ENCODE data around the gene TANGO2. TPM values are rescaled to one million over a fixed set of nuclear protein-coding genes. Genes with fewer than 3 reads are reported as not detected.

The TANGO2 gene
- total RNA-seq, 1 experiment from 2014 or later: 14.6 TPM

GRCh38 chr22:20022978-20023613 is 2.2 kb downstream of the TANGO2 start:
- Histone ChIP-seq H4K20me1 (ENCODE audit: control insufficient read depth, insufficient read depth, insufficient read length) (no peaks in the 10 kb centered on the region), H3K27ac (ENCODE audit: insufficient read length, low read depth, low read length) (no peak overlapping the region), H3K79me1 (ENCODE audit: insufficient read depth, low read depth, low read length, poor library complexity, severe bottlenecking) (no peaks in the 10 kb centered on the region), H3K14ac (ENCODE audit: insufficient read depth, low read length) (no peak overlapping the region), H2BK120ac (ENCODE audit: low read depth, low read length, poor library complexity, severe bottlenecking) (no peak overlapping the region), H2BK5ac (ENCODE audit: insufficient read length, low read length) (no peak overlapping the region), H4K8ac (replicated peaks; ENCODE audit: insufficient read length, low read depth, low read length) (no peak overlapping the region), H2BK20ac (ENCODE audit: low read depth, low read length, poor library complexity, severe bottlenecking) (no peak overlapping the region), H3K4me2 (ENCODE audit: insufficient read depth, insufficient read length, low read length) (no peak overlapping the region), H3K4ac (ENCODE audit: low read depth, low read length) (no peak overlapping the region), H3K9ac (ENCODE audit: extremely low read depth, insufficient read length, low read length) (no peak overlapping the region), H3K18ac (ENCODE audit: insufficient read length, low read depth, low read length) (no peak overlapping the region), H2AFZ (ENCODE audit: low read length) (no peak overlapping the region), H4K91ac (ENCODE audit: insufficient read length, low read depth, low read length) (no peak overlapping the region), H3K23ac (ENCODE audit: insufficient read length, low read depth, low read length) (no peak overlapping the region), H2BK12ac (ENCODE audit: insufficient read length, low read depth, low read length) (no peak overlapping the region), H4K5ac (ENCODE audit: insufficient read length, low read depth, low read length) (no peak overlapping the region), H3T11ph (ENCODE audit: low read length) (no peak overlapping the region), H2BK15ac (ENCODE audit: low read depth, low read length) (no peak overlapping the region), H3K4me1 (ENCODE audit: insufficient read depth, low read length) (no peaks in the 10 kb centered on the region), H3K27me3 (ENCODE audit: insufficient read depth, low read length) (peaks cover 19% of the 10 kb centered on the region; the same call in 1 of the 2 replicates), H3K79me2 (ENCODE audit: insufficient read depth, low read length) (no peaks in the 10 kb centered on the region), H3K9me3 (ENCODE audit: control insufficient read depth, low read depth, low read length) (no peaks in the 10 kb centered on the region), H3K56ac (ENCODE audit: insufficient read length, low read depth, low read length) (no peak overlapping the region), H2AK5ac (ENCODE audit: insufficient read length, low read length) (no peak overlapping the region), H3K23me2 (ENCODE audit: insufficient read length, low read depth, low read length, poor library complexity, severe bottlenecking) (peaks cover 10% of the 10 kb centered on the region)
- TF ChIP-seq CTCF (conservative IDR thresholded peaks at IDR 0.05): no peak
- no peaks in the 10 kb centered on the region for H3K9me3 Mint-ChIP-seq
- H3K36me3 Mint-ChIP-seq (ENCODE audit: insufficient read depth in 1 of 3, low read depth in 3 of 3): no peaks in the 10 kb centered on the region; a peak in 1 of 7 replicates
- peaks cover 28% of the 10 kb centered on the region for H3K27me3 Mint-ChIP-seq (ENCODE audit: low read depth)
- H3K4me3 Mint-ChIP-seq: no peak overlapping the region; a peak in 1 of 5 replicates
- no peak overlapping the region for H3K27ac Mint-ChIP-seq
- H3K4me1 Mint-ChIP-seq: peaks cover 9 to 11% of the 10 kb centered on the region in 2 experiments; a peak in 3 of 4 replicates
- no CpG with 5 or more reads among the region's 10 CpGs for WGBS (ENCODE audit: extremely low coverage, insufficient read length, low lambda C conversion rate)
- no peak for DNase-seq
